Natural killer cell (primary cell): ENCODE data around the gene CAMSAP1. TPM values are rescaled to one million over a fixed set of nuclear protein-coding genes. Genes with fewer than 3 reads are reported as not detected.

Experiments used
- ATAC-seq, 3 donors: fragments of 150-1000 bp in 2 of 3; fragments of 200-7000 bp in 1 of 3; cut with Tn5 transposase; 1 replicate in 1 of 3; 2 replicates in 2 of 3; pipeline ENCODE4 v1.10.0; 2021; ENCODE audit warnings: mild to moderate bottlenecking in 2 of 3, moderate library complexity in 2 of 3
- DNase-seq, 2 donors: peaks; one replicate each; pipeline versions ENCODE4 v3.0.0 to v3.0.0-alpha.2; 2013 to 2021; ENCODE audit warnings: mixed read lengths in 1 of 2
- H3K27ac ChIP-seq: one replicate; pipeline ENCODE4 v1.5.1; 2013; ENCODE audit warnings: mild to moderate bottlenecking, low read length
- H3K27me3 ChIP-seq: one replicate; pipeline ENCODE4 v1.6.1; 2013; ENCODE audit warnings: low read length; ENCODE audit not compliant: control insufficient read depth, insufficient read depth
- H3K36me3 ChIP-seq: one replicate; pipeline ENCODE4 v1.6.1; 2013; ENCODE audit warnings: low read length; ENCODE audit not compliant: control insufficient read depth, insufficient read depth
- H3K4me1 ChIP-seq: one replicate; pipeline ENCODE4 v1.6.1; 2013; ENCODE audit warnings: low read length; ENCODE audit not compliant: control insufficient read depth, insufficient read depth
- H3K4me3 ChIP-seq: one replicate; pipeline ENCODE4 v1.5.1; 2013; ENCODE audit warnings: low read length
- H3K9me3 ChIP-seq: one replicate; pipeline ENCODE4 v1.6.1; 2013; ENCODE audit warnings: low read length; ENCODE audit not compliant: control insufficient read depth, insufficient read depth
- H3K27ac Mint-ChIP-seq, 2 donors: one replicate each; pipeline ENCODE4 v1.8.0; 2022; ENCODE audit warnings: mild to moderate bottlenecking in 2 of 2, mixed read lengths in 2 of 2, moderate library complexity in 1 of 2
- H3K27me3 Mint-ChIP-seq, 2 donors: one replicate each; pipeline ENCODE4 v1.8.0; 2022; ENCODE audit warnings: low read depth in 2 of 2, mixed read lengths in 2 of 2
- H3K36me3 Mint-ChIP-seq: one replicate; pipeline ENCODE4 v1.8.0; 2022; ENCODE audit warnings: mixed read lengths
- H3K4me1 Mint-ChIP-seq, 2 donors: one replicate each; pipeline ENCODE4 v1.8.0; 2022; ENCODE audit warnings: mixed read lengths in 2 of 2
- H3K4me3 Mint-ChIP-seq: one replicate; pipeline ENCODE4 v1.8.0; 2022; ENCODE audit warnings: mild to moderate bottlenecking, moderate library complexity, mixed read lengths
- H3K9me3 Mint-ChIP-seq, 2 donors: one replicate each; pipeline ENCODE4 v1.8.0; 2022; ENCODE audit warnings: mixed read lengths in 2 of 2
- CTCF ChIP-seq: fragments of 200-600 bp; IDR thresholded peaks from one replicate; pipeline ENCODE4 v1.8.0; 2022; ENCODE audit warnings: antibody characterized with exemption
- WGBS: methylation state at CpG from one replicate; pipeline ENCODE4 v1.1.7; 2013; ENCODE audit warnings: missing lambda C conversion rate; ENCODE audit not compliant: insufficient coverage; 5-methylcytosine and 5-hydroxymethylcytosine counted together
- intact Hi-C: fragments of 100-400 bp; cut with micrococcal nuclease; formaldehyde crosslinking; loops from one replicate; pipeline ENCODE4 v1.14.2; 2022
- total RNA-seq, 4 donors: library from RNA; stranded (reverse); fragments of 120-200 nt in 1 of 4; gene quantifications; one replicate each; pipeline versions ENCODE4 v1.2.3 to v1.2.4, GENCODE V29; 2013 to 2022

The CAMSAP1 gene
- total RNA-seq, 3 donors from 2014 or later (not counting 1 experiment from before 2014, with no cell fraction given): 25.9 to 33.5 (median 28.1) TPM

GRCh38 chr9:135790850-135791249 is 116.5 kb downstream of the CAMSAP1 start:
- Mint-ChIP-seq H3K4me1 (no peaks in the 10 kb centered on the region), H3K36me3 (no peaks in the 10 kb centered on the region), H3K9me3 (no peaks in the 10 kb centered on the region), H3K4me3 (no peak overlapping the region), H3K27ac (no peak overlapping the region), H3K27me3 (no peaks in the 10 kb centered on the region)
- H3K4me3 ChIP-seq: no peak overlapping the region
- no peak for DNase-seq
- intact Hi-C loops: no loop called here
- no peak for TF ChIP-seq CTCF
- no peak overlapping the region for H3K27ac ChIP-seq
- 87% methylated on average over 11 of the region's 11 CpGs for WGBS
- H3K27me3 ChIP-seq: no peaks in the 10 kb centered on the region
- no peaks in the 10 kb centered on the region for H3K36me3 ChIP-seq
- ATAC-seq: no peak
- H3K9me3 ChIP-seq: no peaks in the 10 kb centered on the region
- no peaks in the 10 kb centered on the region for H3K4me1 ChIP-seq

GRCh38 chr9:135790356-135790755 is 117.0 kb downstream of the CAMSAP1 start:
- intact Hi-C loops: no loop called here
- H3K27ac Mint-ChIP-seq: no peak overlapping the region

DNA sequence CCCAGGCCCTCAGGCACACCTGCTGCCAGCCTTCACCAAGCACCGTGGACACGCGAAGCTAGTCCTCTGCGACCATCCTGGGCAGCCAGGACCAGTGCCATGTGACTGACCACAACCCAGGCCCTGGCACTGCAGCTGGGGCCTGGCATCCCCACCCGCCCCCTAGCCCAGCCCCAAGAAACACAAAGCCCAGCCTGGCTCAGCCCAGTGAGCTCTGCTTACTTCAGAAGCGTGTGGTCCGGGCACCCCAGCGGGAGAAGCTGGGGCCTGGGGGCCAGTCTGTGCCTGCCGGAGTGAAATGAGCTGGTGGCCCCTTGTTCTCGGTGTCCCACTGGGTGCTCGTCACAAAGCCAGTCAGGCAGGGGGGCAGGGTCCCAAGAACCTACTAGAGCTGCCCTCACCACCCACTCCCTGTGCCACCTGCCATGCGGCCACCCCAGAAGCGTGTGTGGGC is 117.5 kb downstream of the CAMSAP1 start:
- H3K4me1 Mint-ChIP-seq: no peaks in the 10 kb centered on the region
- Histone ChIP-seq H3K4me3 (no peak overlapping the region), H3K36me3 (no peaks in the 10 kb centered on the region), H3K27me3 (no peaks in the 10 kb centered on the region), H3K27ac (no peak overlapping the region), H3K9me3 (no peaks in the 10 kb centered on the region), H3K4me1 (no peaks in the 10 kb centered on the region)
- no peak overlapping the region for H3K4me3 Mint-ChIP-seq
- 92% methylated on average over 13 of the region's 13 CpGs for WGBS
- no peak for ATAC-seq
- no peak for DNase-seq
- H3K27me3 Mint-ChIP-seq: no peaks in the 10 kb centered on the region
- no peaks in the 10 kb centered on the region for H3K36me3 Mint-ChIP-seq
- intact Hi-C loops: no loop called here
- H3K9me3 Mint-ChIP-seq: no peaks in the 10 kb centered on the region
- no peak for TF ChIP-seq CTCF
- H3K27ac Mint-ChIP-seq: no peak overlapping the region

More at GRCh38 chr9:135790356-135790755, 117.0 kb downstream of the CAMSAP1 start:
- H3K9me3 Mint-ChIP-seq: no peaks in the 10 kb centered on the region
- no peak for TF ChIP-seq CTCF
- ATAC-seq: no peak
- Histone ChIP-seq H3K4me3 (no peak overlapping the region), H3K36me3 (no peaks in the 10 kb centered on the region), H3K9me3 (no peaks in the 10 kb centered on the region), H3K4me1 (no peaks in the 10 kb centered on the region), H3K27ac (no peak overlapping the region), H3K27me3 (no peaks in the 10 kb centered on the region)
- 92% methylated on average over 10 of the region's 10 CpGs for WGBS
- H3K27me3 Mint-ChIP-seq: no peaks in the 10 kb centered on the region
- H3K4me1 Mint-ChIP-seq: no peaks in the 10 kb centered on the region
- H3K4me3 Mint-ChIP-seq: no peak overlapping the region
- no peaks in the 10 kb centered on the region for H3K36me3 Mint-ChIP-seq
- no peak for DNase-seq

DNA sequence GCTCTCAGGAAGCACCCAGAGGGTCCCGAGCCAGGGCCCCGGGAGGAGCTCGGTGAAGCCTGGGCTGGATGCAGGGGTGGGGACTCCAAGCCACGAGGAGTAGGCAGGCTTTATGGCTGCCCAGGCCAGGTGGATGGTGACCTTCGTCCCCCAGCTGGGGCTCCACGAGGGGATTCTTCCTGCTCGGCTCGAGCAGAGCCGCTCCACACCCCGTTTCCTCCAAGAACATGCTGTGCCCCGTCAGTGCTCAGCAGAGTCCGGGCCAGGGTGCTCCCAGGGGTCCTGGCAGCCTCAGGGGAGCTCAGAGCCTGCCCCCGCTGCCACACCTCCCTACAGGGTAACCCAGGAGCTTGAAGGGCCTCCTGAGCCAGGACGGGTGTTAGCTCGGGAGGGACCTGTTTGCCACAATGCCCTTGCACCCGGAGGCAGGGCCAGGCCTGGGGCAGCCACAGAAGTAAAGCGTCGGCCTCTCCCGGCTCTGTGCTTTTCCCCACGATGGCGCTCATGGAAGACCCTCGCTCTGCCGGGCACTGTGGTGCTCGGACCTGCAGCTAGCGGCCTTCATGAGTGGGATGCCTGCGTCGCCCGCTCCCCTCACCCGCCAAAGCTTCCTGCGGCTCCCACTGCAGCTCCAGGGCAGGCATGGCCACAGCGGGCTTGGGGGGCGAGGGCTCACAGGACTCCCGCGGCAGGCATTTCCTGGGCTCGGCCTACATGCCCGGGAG is 118.6 kb downstream of the CAMSAP1 start:
- WGBS: 82% methylated on average over 36 of the region's 36 CpGs
- TF ChIP-seq CTCF: no peak
- no peaks in the 10 kb centered on the region for H3K27me3 Mint-ChIP-seq
- H3K36me3 Mint-ChIP-seq: no peaks in the 10 kb centered on the region
- DNase-seq: no peak
- intact Hi-C loops: no loop called here
- no peaks in the 10 kb centered on the region for H3K4me1 Mint-ChIP-seq
- Histone ChIP-seq H3K36me3 (no peaks in the 10 kb centered on the region), H3K27ac (no peak overlapping the region), H3K4me1 (no peaks in the 10 kb centered on the region), H3K4me3 (no peak overlapping the region), H3K9me3 (no peaks in the 10 kb centered on the region), H3K27me3 (no peaks in the 10 kb centered on the region)
- H3K4me3 Mint-ChIP-seq: no peak overlapping the region
- H3K27ac Mint-ChIP-seq: no peak overlapping the region
- H3K9me3 Mint-ChIP-seq: no peaks in the 10 kb centered on the region
- no peak for ATAC-seq
